ENCODE results near the gene ZNF497.
A peak's percentile ranks its signal among the peaks of the same experiment; 100 is the strongest.
"Not testable (repeated sequence)": the region's sequence is repeated elsewhere in the genome, so short reads cannot be mapped to it uniquely, and the experiment has no call there.

The ZNF497 gene

DNA sequence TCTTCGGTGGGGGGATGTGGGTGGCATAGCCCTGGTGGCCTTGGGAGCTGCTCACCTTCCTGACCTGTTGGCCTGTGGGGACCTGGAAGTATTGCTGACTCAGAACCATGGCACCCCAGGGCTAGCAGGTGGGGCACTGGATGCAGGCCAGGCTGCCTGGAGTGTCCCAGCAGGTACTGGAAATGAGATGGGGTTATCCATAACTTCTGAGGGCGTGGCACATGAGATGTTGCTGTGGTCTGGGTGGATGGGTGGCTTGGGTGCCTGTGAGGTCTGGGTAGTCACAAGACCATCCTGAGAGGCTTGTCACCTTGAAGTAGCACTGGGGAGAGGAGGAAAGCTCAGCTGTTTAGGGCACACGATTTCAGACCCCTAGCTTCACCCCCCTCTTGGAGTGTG is 32.3 kb upstream of the ZNF497 start:
- DNase-seq (ENCODE audit: low spot score): no peak

DNA sequence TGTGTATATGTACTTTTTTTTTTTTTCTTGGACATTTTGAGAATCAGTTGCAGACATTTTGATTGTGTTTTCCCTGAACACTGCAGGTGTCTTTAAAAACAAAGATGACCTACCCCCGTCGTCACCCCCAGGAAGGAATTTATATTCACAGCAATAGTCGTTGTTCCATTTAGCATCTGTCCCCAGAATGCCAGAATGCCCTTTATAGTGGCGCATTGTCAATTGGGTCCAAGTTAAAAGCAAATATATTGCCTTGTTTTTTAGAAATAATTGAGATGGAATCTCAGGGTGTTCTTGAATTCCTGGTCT is 31.1 kb upstream of the ZNF497 start:
- no peak for DNase-seq (ENCODE audit: low spot score)

DNA sequence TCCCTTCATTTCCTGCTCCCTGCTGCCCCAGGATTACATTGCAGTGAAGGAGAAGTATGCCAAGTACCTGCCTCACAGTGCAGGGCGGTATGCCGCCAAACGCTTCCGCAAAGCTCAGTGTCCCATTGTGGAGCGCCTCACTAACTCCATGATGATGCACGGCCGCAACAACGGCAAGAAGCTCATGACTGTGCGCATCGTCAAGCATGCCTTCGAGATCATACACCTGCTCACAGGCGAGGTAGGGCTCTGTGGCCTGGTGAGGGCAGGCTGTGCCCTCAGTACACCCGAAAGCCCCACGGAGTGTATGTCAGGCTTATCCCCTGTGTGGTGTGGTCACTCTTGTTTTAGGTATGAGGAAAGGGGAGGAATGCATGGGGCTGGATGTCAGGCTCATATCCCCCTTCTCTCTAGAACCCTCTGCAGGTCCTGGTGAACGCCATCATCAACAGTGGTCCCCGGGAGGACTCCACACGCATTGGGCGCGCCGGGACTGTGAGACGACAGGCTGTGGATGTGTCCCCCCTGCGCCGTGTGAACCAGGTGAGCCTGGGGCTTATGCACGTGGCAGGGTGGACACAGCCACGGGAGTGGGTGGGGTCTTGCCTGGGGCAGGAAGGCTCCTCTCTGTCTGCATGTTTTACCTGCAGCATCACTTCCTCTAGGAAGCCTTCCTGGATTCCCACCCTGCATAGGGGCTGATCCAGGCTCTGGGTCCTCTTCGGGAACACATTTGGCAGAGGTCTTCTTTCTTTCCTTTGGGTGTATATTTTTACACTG is 30.6 kb upstream of the ZNF497 start:
- no peak for DNase-seq (ENCODE audit: low spot score)

DNA sequence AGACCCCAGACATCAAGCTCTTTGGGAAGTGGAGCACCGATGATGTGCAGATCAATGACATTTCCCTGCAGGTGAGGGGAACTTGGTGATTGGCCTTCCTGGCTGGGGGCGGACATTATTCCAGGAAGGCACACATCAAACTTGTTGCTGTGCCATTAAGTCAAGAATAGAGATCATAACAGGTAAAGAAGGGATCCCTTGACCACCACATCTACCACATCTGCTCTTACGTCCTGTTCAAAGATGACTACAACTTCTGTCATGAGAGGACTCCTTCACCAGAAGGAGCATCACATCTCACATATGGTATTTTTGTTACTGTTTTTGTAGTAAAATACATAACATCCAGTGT is 25.6 kb upstream of the ZNF497 start:
- no peak for DNase-seq (ENCODE audit: low spot score)

DNA sequence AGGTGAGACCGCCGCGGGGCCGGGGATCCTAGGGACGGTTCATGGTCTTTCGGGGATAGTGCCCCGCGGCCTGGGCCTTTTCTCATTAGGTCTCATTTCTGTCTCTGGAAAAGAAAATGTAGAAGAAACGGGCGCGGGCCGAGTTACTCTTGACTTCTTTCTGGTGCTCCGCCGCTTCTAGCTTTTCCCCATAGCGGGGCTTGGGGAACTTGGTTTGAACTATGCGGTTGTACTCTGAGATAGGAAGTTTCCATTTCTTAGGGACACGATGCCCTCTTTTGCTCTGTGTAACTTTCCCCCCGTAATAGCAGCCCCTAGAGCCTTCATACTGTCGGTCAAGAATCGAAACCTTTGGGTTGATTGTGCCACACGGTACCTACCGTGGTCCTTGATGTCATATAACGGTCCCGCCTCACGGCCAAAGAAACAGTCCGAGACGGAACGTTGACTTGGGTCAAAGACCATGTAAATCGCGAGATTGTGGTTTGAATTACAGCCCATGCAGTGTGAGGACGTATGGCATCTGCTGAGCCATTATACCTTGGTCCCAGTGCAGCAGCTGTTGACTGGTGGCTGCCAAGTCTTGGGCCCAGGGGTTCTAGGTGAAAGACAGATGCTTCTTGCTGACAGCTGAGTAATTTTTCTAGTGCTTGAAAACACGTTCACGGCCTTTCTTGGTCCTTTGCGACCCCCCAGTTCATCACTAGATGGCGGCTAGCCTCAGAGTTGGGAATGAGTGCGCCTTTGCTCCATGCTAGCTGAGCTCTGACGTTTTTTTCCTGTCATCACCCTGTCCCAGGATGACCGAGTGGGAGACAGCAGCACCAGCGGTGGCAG is 25.0 kb upstream of the ZNF497 start:
- DNase-seq (ENCODE audit: low spot score): no peak

DNA sequence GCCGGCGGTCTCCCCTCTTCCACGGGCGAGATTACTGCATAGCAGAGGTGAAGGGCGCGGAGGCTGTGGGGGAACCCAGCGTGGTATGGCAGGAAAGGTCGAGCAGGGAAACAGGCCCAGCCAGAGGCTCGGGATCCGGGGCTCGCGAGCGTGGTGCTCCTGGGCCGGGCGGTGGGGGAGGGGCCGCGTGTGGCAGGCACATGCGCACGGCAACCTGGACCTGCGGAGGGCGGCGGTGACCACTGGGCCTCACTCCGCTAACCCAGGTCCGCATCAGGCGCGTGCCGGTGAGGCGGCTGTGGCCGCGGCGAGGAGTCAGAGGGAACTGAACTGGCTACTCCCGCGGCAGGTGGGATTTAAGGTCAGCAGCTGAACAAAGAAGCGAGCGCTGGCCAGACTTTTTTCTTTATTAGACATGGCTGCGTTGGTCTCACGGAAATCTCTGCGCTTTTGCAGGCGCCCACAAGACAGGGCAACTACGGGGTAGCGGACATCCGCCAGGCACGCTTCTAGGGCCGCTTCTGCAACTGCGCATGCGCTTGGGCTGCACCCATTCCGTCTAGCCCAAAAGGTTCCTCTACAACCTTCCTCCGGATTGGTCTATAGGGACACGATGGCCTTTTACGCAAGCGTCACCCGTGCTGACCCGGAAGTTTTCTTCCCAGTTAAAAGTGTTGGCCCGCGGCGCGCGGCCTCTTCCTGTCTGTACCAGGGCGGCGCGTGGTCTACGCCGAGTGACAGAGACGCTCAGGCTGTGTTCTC is 24.2 kb upstream of the ZNF497 start, which contains the start of gene RPS5:
Gene RPS5, plus strand, starts transcription at position 694 of the 762 bp plus-strand sequence. CDS start 869 bp downstream, outside the sequence.
- DNase-seq (ENCODE audit: low spot score): peak; percentile 99

DNA sequence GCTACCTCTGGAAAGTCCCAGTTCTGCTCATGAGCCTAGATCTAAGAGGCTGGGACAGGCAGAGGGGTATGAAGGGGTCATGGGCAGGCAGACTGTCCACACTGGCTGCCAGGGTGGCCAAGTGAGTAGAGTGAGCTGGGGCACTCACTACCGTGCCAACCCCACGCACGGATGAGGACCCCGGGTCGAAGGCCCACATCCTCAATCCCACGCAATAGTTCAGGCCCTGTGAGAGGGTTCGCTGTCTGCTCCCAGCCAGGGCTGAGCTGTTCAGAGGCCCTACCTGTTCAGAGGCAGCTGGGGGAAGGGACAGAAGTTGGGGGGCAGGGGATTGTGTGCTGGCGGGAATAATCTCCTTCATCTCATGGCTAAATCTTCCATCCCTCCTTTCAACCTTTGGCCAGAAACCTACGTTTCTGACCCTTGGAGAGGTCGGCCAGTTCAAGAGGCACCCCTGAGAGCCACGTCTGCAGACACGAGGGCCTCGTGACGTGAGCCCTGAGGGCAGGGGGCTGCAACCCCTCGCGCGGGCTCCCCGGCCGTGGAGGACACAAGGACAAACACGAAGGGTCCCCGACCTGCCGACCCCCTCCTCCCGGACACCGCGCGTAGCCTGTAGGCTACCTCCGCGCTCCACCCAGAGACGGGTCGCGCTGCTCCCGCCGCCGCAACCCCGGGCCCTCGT is 23.5 kb upstream of the ZNF497 start:
- DNase-seq (ENCODE audit: low spot score): no peak

DNA sequence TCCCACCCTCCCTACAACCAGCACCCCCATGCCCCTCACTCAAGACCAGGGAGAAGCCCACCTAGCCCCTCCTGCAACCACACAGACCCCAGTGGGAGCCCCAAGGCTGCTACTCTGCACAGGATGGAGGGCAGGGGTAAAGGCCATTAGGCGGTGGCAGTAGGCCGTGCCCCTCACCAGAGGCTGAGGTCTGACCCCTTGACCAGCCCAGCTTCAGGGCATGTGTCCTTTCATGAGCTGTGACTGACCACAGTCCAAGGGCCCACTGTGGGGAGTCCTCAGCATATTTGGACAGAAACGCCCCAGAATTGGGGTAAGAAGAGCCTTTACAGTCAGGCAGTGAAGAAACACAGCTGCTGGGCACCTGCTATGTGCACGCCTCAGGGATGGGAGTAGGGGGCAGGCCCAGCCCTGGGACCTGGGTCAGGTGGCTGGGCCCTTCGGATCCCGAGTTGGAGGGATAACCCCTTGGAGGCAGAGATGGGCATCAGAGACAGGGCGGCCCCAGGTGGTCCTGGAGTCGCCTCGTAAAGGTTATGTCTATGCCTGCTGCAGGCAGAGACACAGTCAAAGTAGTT is 22.9 kb upstream of the ZNF497 start:
- no peak for DNase-seq (ENCODE audit: low spot score)

DNA sequence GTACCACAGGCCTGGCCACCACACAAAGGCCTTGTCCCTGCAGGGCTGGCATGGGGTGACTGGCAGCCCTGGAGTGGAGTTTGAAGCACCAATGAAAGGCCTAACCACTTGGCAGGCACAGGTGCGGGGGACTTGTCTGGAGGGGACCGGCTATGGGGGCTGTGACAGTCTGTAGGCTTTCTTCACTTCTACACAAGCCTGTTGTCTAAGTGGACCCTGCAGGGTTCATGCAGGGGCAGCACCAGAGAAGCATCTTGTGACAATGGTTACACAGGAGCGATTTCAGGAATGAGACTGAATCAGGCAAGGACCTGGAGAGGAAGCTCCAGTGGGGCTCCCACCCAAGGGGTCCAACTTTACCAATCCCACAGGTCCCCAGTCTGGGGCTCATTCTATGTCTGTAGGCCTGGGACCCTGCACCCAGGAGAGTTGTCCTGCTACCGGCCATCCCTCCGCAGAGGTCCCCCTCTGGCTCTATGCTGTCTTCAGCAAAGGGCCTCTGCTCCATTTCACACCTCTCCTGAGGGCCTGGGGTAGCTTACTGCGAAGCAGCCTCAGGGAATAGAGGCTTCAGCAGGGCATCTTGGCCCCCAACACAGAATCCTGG is 20.5 kb upstream of the ZNF497 start:
- no peak for DNase-seq (ENCODE audit: low spot score)

DNA sequence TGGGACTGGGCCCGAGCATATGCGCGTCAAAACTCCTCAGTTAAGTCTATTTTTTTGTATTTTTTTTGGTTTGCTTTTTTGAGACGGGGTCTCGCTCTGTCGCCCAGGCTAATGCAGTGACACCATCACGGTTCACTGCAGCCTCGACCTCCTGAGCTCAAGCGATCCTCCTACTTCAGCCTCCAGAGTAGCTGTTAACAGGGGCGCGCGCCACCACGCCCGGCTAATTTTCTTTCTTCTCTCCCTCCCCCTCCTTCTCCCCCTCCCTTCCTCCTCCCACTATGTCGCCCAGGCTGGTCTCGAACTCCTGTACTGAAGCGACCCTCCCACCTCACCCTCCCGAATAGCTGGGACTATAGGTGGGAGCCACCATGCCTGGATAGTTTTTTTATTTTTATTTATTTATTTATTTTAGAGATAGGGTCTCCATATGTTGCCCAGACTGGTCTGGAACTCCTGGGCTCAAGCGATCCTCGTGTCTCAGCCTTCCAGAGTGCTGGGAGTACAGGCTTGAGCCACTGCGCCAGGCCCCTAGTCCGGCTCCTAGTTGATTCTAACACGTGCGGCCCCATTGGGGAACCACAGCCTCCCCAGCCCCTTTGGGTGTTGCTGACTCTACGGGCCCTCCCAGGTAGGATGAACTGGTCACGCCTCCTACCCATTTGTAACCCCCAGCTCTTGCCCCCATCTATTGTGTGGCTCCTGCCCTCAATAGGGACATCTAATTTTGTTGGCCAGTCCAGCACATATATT is 19.1 kb upstream of the ZNF497 start:
- no peak for DNase-seq (ENCODE audit: low spot score)

DNA sequence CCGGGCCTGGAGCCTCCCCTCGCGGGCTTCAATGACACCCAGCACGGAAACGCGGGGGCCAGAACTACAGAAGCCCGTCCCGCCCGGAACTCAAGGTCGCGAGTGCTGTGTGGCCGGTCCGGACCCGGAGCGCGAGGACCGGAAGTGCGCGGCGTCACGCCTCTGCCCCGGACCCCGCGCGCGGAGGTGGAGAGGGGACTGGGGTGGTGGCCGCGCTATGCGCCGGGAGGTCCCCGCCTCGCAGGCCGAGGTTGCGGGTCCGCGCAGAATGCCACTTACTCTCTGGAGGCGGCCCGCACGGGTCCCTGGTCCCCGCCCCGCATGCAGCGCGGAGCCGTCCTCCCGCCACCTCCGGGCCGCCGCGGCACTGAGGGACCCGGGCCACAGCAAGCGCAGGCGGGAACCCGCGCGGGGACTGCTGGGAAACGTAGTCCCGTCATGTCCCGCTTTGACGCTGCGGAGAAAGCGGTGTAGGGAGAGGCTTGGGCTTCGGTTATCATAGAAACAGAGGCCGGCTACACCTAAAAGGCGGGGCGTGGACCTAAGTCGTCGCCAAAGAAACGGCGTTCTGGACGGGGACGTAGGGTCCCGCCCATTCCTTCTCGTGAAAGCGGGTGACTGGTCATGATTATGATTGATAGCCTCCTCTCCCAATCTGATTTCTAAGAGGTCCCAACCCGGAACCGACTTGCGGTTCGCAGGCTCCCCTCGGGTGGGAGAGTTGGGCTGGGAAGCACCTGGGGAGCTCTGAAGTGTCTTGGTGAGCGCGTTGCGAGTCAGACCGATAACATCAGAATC is 18.3 kb upstream of the ZNF497 start, which contains the start of gene ZNF837:
Gene ZNF837, minus strand, starts transcription at position 369 of the 798 bp plus-strand sequence. CDS start 11,698 bp downstream, outside the sequence.
- peak; percentile 100 for DNase-seq (ENCODE audit: low spot score)

DNA sequence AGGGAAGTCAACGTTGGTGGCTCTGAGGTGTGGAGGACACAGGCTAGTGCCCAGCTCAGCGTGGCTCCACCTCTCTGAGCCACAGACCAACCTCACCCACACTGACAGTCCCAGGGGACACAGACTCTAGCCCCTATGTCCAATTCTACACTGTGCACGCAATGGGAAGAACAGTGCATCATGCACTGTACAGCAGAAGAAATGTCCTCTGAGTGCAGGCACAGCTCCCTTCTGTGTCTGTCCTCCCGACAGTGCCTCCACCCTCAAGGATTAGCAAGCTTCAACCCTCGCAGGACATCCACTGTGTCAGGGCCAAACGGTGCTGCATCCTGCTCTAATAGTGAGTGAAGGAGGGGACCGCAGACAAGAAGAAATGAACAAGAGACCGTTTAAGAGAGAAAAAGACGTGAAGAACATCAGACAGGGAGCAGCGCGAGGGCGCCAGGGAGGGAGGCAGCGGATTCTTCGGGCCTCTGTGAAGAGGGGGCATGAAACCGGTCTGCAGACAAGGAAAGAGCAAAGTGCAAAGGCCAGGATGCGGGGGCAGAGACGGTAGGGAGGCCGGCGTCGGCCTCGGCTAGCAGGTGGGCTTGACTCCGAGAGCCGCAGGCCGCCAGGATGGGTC is 17.6 kb upstream of the ZNF497 start:
- DNase-seq (ENCODE audit: low spot score): no peak

DNA sequence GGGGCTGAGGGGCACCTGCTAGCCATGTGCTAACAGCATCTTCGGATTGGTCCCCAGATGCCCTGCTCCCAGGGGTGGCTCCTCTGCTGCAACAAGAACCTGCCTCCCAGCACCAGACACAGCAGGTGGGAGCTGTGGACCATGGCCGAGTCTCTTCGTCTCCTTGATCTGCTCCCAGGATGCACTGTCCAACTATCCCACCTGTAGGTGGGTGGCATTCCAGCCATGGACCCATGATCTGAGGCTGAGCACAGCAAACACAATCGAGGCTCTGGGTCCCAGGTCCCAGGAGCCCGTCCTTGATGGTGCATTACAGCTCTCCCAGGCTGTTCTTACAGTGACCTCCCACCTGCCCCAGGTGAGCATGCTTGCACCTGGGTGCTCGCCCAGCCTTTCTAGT is 16.7 kb upstream of the ZNF497 start:
- DNase-seq (ENCODE audit: low spot score): no peak

DNA sequence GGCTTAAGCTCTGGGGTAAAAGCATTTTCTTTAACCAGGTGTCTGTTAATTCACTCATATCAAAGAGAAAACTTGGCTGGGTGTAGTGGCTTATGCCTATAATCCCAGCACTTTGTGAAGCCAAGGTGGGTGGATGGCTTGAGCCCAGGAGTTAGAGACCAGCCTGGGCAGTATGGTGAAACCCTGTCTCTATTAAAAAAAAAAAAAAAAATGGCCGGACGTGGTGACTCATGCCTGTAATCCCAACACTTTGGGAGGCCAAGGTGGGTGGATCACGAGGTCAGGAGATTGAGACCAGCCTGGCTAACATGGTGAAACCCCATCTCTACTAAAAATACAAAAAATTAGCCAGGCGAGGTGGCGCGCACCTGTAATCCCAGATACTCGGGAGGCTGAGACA is 14.2 kb upstream of the ZNF497 start:
- DNase-seq (ENCODE audit: low spot score): not testable (repeated sequence)

DNA sequence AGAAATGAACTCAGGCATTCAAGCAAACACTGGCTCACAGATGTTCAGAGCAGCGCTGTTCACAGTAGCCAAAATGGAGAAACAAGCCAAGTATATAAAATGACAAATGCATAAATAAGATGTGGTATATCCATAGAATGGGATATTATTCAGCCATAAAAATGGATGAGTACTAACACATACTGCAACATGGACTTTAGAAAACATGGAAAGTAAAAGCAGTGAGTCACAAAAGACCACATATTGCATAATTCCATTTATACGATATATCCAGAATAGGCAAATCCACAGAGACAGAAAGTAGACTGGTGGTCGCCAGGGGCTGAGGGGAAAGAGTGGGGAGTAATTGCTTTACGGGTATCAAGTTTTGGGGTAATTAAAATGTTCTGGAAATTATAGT is 11.6 kb upstream of the ZNF497 start:
- no peak for DNase-seq (ENCODE audit: low spot score)

DNA sequence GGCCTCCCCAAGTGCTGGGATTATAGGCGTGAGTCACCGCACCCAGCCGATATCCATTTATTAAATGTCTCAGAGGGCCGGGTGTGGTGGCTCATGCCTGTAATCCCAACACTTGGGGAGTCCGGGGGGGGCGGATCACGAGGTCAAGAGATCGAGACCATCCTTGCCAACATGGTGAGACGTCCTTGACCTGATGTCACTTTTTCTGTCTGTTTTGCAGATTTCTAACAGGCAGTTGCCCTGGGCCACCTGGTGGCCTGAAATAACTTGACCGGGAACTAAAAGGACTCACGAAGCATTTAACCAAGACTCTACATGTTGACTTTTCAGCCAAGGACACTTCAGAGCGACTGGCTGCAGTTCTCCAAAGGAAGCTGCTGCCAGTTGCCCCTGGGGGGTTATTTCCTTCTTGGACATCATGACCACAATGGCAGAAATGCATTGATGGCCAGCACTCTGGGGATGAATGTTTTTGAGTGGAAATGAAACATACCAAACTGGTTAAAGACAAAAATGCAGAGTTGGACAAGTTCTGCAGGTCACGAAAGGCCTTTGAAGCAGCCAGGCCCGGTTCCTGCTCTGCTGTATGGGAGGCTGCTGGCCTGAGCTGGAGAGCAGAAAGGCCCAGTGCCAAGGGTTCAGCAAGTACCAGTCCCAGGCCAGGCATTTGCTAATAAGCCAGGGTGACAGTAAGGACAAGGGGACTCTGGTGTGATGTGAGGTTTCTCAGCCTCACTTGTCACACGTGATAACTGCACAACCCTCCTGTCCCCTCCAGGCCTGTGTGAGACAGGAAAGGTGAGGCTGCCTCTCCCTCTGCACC is 10.0 kb upstream of the ZNF497 start:
- no peak for DNase-seq (ENCODE audit: low spot score)

DNA sequence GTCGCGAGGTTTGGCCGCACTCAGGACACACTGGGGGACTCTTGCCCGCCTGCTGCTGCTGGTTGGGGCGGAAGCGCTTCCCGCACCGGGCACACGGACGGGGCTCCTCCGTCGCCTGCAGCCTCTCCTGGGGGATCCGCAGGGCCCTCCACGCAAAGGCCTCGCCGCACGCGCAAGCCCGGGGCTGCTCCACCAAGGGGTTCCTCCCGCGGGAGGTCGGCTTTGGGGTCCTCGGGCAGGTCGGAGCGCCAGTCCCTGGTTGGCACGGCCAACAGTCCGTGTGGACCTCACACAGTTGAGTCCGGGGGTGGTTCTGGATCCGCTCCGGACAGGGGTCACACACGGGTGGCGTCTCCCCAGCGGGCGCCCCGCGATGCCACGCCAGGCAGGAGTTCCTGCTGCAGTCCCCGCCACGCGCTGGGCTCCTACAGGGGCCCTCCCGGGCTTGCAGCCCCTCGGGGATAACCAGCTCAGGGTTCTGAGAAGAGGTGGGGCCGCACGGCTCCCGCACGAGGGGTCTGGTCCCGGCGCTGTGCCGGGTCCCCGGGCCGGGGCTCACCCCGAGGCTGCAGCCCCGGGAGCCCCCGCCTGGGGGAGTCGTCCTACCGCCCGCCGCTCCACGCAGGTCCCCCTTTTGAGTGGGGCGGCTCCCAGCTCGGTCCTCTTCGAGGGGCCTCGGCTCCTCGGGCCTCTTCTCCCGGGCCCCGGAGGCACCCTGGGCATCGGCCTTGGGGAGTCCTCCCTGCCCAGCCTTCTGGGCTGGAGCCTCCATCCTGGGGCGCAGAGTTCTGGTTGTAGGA is 6.2 kb upstream of the ZNF497 start:
- no peak for DNase-seq (ENCODE audit: low spot score)
